Transverse colon (tissue), 3 donors: ENCODE data around the gene SLF2.

Experiments
- EP300 ChIP-seq: sonication (generic); formaldehyde crosslinking; IDR thresholded peaks from one replicate; pipeline ENCODE4 v1.6.1; 2017; ENCODE audit warnings: antibody characterized with exemption, low read depth
- POLR2A ChIP-seq: fragments of 450-650 bp; IDR thresholded peaks from one replicate; pipeline ENCODE4 v1.6.1; 2016; ENCODE audit warnings: antibody characterized with exemption, mild to moderate bottlenecking, moderate library complexity
- TF ChIP-seq, protein P1 (sequence below), 5 experiments: fragments of 200-600 bp in 3 of 5; fragments of 450-650 bp in 2 of 5; sonication (generic) in 3 of 5; IDR thresholded peaks; 1 replicate in 2 of 5; 2 replicates in 3 of 5; pipeline ENCODE4 v1.5.1; 2016 to 2017; ENCODE audit warnings: antibody characterized with exemption in 5 of 5, inconsistent platforms in 3 of 5, mild to moderate bottlenecking in 2 of 5, moderate library complexity in 1 of 5

- TF ChIP-seq, protein P1, sequence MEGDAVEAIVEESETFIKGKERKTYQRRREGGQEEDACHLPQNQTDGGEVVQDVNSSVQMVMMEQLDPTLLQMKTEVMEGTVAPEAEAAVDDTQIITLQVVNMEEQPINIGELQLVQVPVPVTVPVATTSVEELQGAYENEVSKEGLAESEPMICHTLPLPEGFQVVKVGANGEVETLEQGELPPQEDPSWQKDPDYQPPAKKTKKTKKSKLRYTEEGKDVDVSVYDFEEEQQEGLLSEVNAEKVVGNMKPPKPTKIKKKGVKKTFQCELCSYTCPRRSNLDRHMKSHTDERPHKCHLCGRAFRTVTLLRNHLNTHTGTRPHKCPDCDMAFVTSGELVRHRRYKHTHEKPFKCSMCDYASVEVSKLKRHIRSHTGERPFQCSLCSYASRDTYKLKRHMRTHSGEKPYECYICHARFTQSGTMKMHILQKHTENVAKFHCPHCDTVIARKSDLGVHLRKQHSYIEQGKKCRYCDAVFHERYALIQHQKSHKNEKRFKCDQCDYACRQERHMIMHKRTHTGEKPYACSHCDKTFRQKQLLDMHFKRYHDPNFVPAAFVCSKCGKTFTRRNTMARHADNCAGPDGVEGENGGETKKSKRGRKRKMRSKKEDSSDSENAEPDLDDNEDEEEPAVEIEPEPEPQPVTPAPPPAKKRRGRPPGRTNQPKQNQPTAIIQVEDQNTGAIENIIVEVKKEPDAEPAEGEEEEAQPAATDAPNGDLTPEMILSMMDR (IDR thresholded peaks at IDR 0.05), result no peak
- TF ChIP-seq POLR2A (no peak), EP300 (no peak)
Measured at GRCh38 chr10:100977436-100977835, 64.7 kb downstream of the SLF2 start.
